ENCODE results near the gene RNF157.
A peak's percentile ranks its signal among the peaks of the same experiment; 100 is the strongest.

Gene RNF157

DNA sequence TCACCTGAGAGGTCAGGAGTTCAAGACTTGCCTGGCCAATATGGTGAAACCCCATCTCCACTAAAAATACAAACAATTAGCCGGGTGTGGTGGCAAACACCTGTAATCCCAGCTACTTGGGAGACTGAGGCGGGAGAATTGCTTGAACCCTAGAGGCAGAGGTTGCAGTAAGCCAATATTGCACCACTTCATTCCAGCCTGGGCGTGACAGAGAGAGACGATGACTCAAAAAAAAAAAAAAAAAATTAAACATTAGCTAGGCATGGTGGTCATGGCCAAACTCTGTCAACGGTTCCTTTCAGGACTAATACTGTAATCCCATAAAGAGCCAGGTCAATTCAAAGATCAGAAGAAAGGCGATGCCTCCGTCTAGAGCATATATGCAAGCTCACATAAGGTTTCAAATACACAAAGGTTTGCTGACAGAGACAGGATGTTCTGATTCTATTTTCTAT lies 2.4 kb downstream of the RNF157 start:
- Mint-ChIP-seq H3K27ac (peak overlapping the region in 2 of 3 experiments; percentile 38 to 41), H3K4me1 (peaks cover 15% of the 10 kb centered on the region)

DNA sequence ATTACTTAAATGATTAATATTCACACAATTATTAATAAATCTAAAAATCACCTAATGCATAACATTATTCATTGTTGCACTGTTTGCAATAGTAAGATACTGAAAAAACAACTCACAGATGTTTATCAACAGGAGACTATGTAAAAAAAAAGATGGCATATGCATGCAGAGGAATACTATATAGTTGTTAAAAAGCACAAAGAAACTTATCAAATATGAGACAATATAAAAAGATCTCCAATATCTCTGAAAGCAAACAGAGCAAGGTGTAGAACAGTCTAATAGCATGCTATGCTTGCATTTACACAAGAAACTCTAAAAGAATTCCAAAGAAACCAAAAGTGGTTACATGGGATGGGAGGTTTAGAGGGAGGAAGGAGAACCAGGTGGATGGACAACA lies 3.7 kb downstream of the RNF157 start:
- peaks cover 6% of the 10 kb centered on the region for H3K4me1 Mint-ChIP-seq
- H3K27me3 Mint-ChIP-seq (ENCODE audit: low read depth): peaks cover 20% of the 10 kb centered on the region
- H3K9me3 Mint-ChIP-seq: no peaks in the 10 kb centered on the region
- TF ChIP-seq, protein P1, sequence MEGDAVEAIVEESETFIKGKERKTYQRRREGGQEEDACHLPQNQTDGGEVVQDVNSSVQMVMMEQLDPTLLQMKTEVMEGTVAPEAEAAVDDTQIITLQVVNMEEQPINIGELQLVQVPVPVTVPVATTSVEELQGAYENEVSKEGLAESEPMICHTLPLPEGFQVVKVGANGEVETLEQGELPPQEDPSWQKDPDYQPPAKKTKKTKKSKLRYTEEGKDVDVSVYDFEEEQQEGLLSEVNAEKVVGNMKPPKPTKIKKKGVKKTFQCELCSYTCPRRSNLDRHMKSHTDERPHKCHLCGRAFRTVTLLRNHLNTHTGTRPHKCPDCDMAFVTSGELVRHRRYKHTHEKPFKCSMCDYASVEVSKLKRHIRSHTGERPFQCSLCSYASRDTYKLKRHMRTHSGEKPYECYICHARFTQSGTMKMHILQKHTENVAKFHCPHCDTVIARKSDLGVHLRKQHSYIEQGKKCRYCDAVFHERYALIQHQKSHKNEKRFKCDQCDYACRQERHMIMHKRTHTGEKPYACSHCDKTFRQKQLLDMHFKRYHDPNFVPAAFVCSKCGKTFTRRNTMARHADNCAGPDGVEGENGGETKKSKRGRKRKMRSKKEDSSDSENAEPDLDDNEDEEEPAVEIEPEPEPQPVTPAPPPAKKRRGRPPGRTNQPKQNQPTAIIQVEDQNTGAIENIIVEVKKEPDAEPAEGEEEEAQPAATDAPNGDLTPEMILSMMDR (IDR thresholded peaks at IDR 0.05; ENCODE audit: unreplicated experiment in 3 of 3): no peak
- peak overlapping the region in 1 of 3 experiments; percentile 58 for H3K4me3 Mint-ChIP-seq
- H3K27ac Mint-ChIP-seq: no peak overlapping the region
- H3K36me3 Mint-ChIP-seq (ENCODE audit: low read depth): no peaks in the 10 kb centered on the region

More for the DNA sequence above, 2.4 kb downstream of the RNF157 start:
- Mint-ChIP-seq H3K9me3 (no peaks in the 10 kb centered on the region), H3K27me3 (ENCODE audit: low read depth) (peaks cover 21% of the 10 kb centered on the region), H3K36me3 (ENCODE audit: low read depth) (no peaks in the 10 kb centered on the region), H3K4me3 (peak overlapping the region; percentile 44 to 61 (median 54))
- TF ChIP-seq, protein P1 (IDR thresholded peaks at IDR 0.05; ENCODE audit: unreplicated experiment in 3 of 3): no peak

DNA sequence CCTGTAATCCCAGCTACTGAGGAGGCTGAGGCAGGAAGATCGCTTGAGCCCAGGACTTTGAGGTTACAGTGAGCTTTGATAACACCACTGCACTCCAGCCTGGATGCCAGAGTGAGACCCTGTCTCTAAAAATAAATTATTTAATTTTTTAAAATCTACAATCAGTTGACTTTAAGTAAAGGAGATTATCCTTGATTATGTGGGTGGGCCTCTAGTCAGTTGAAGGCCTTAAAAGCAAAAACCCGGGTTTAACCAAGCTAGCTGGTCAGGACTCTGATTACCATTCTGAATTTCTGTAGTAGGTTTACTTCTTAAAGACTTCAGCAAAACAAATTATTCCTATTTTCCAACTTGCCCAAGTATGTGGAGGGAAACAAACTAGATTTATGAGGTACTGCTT lies 4.4 kb downstream of the RNF157 start:
- Mint-ChIP-seq H3K27ac (no peak overlapping the region), H3K36me3 (ENCODE audit: low read depth) (no peaks in the 10 kb centered on the region), H3K27me3 (ENCODE audit: low read depth) (peaks cover 20% of the 10 kb centered on the region), H3K4me1 (peaks cover 1% of the 10 kb centered on the region), H3K4me3 (no peak overlapping the region), H3K9me3 (no peaks in the 10 kb centered on the region)
- TF ChIP-seq, protein P1 (IDR thresholded peaks at IDR 0.05; ENCODE audit: unreplicated experiment in 3 of 3): no peak

DNA sequence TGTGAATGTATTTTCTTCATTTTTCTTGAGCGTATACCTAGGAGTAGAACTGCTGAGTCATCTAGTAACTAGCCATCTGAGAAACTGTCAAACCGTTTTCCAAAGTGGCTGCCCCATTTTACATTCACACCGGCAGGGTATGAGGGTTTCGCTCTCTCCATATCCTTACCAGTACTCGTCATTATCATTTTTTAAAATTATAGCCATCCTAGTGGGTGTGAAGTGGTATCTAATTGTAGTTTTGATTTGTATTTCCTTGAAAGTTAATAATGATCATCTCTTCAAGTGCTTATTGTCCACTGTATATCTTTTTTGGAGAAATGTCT lies 6.0 kb downstream of the RNF157 start:
- Mint-ChIP-seq H3K4me3 (no peak overlapping the region), H3K9me3 (no peaks in the 10 kb centered on the region), H3K27me3 (ENCODE audit: low read depth) (peaks cover 19% of the 10 kb centered on the region), H3K36me3 (ENCODE audit: low read depth) (no peaks in the 10 kb centered on the region), H3K4me1 (no peaks in the 10 kb centered on the region), H3K27ac (no peak overlapping the region)
- TF ChIP-seq, protein P1 (IDR thresholded peaks at IDR 0.05; ENCODE audit: unreplicated experiment in 3 of 3): no peak

DNA sequence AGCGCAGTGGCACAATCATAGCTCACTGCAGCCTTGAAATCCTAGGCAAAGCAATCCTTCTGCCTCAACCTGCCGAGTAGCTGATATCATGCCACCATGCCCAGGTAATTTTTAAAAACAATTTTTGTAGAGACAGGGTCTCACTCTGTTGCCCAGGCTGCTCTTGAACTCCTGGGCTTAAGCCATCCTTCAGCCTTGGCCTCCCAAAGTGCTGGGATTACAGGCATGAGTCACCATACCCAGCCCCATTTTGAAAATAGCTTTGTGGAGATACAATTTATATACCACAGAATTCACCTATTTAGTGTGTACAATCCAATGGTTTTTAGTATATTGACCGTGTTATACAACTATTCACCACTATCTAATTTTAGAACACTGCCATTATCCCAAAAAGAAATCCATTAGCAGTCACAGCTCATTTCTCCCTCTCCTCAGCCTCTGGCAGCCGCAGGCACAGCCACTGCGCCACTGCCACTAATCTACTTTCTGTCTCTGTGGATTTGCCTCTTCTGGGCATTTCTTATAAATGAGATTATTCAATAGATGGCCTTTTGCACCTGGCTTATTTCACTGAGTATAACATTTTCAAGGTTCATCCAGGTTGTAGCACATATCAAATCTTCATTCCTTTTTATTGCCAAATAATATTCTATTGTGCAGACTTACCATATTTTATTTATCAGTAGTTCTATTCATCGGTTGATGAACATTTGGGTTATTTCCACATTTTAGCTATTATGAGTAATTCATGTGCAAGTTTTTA lies 6.5 kb downstream of the RNF157 start:
- Mint-ChIP-seq H3K4me3 (no peak overlapping the region), H3K4me1 (no peaks in the 10 kb centered on the region)

More for the DNA sequence above, 6.5 kb downstream of the RNF157 start:
- no peak overlapping the region for H3K27ac Mint-ChIP-seq
- H3K9me3 Mint-ChIP-seq: no peaks in the 10 kb centered on the region
- TF ChIP-seq, protein P1 (IDR thresholded peaks at IDR 0.05; ENCODE audit: unreplicated experiment in 3 of 3): no peak
- H3K27me3 Mint-ChIP-seq (ENCODE audit: low read depth): peaks cover 14% of the 10 kb centered on the region
- no peaks in the 10 kb centered on the region for H3K36me3 Mint-ChIP-seq (ENCODE audit: low read depth)
